GM12878 (cell line): Measurements from ENCODE around the gene CREB3L1. TPM values are rescaled to one million over a fixed set of nuclear protein-coding genes. Genes with fewer than 3 reads are reported as not detected.

Experiments used
- ATAC-seq: fragments of 200-7000 bp; cut with Tn5 transposase; 3 replicates; pipeline ENCODE4 v1.9.1; 2020; ENCODE audit warnings: mild to moderate bottlenecking, moderate library complexity
- BruUV-seq: library from RNA; stranded (reverse); fragments of 400-500 nt; replicated peaks from 2 replicates; lab custom pipeline; 2021; lab: Mats Ljungman, UMichigan
- CTCF ChIA-PET: fragments of 300-600 bp; sonication (Branson Sonifier 250); formaldehyde crosslinking; extraction: SDS; loops from one replicate; lab custom pipeline; 2021; ENCODE audit warnings: inconsistent platforms; lab: Yijun Ruan, JAX
- POLR2A ChIA-PET: fragments of 350-600 bp; formaldehyde crosslinking; extraction: SDS; loops from one replicate; lab custom pipeline; 2021; ENCODE audit warnings: inconsistent platforms; lab: Charles Lee
- RAD21 ChIA-PET: fragments of 300-600 bp; sonication (Branson Sonifier 250); formaldehyde crosslinking; loops from one replicate; lab custom pipeline; 2023; ENCODE audit warnings: antibody characterized with exemption; ENCODE audit not compliant: unreplicated experiment; lab: Charles Lee
- SMC1A ChIA-PET: fragments of 300-600 bp; sonication (Branson Sonifier 250); formaldehyde crosslinking; loops from one replicate; lab custom pipeline; 2023; ENCODE audit not compliant: unreplicated experiment, uncharacterized antibody; lab: Charles Lee
- DNase-seq: peaks from one replicate; pipeline ENCODE4 v3.0.0-alpha.2; 2011; ENCODE audit warnings: low read depth, low spot score
- FAIRE-seq: peaks from 3 replicates; lab custom pipeline; 2011; peaks lifted over from hg19 to GRCh38; lab: Jason Lieb, UNC
- H2AFZ ChIP-seq: 2 replicates; pipeline ENCODE4 v1.6.0; 2011; ENCODE audit warnings: low read depth, low read length, control low read depth; ENCODE audit not compliant: control insufficient read depth
- H3K27ac ChIP-seq: 2 replicates; pipeline ENCODE4 v1.5.1; 2011; ENCODE audit warnings: control low read depth; ENCODE audit not compliant: control insufficient read depth, insufficient read depth
- H3K27me3 ChIP-seq, 2 experiments: replicated peaks in 1 of 2; 2 replicates each; pipeline versions ENCODE4 v1.6.0 to v1.6.1; 2011; ENCODE audit warnings: low read length in 1 of 2; ENCODE audit not compliant: control insufficient read depth in 2 of 2, insufficient read depth in 2 of 2
- H3K36me3 ChIP-seq, 2 experiments: 2 replicates each; pipeline ENCODE4 v1.5.1; 2011; ENCODE audit warnings: low read length in 1 of 2; ENCODE audit not compliant: control insufficient read depth in 2 of 2, insufficient read depth in 2 of 2
- H3K4me1 ChIP-seq: 2 replicates; pipeline ENCODE4 v1.6.1; 2011; ENCODE audit warnings: mild to moderate bottlenecking, low read length, moderate library complexity, mixed read lengths; ENCODE audit not compliant: control insufficient read depth, insufficient read depth
- H3K4me2 ChIP-seq: 2 replicates; pipeline ENCODE4 v1.6.0; 2011; ENCODE audit warnings: control low read depth; ENCODE audit not compliant: control insufficient read depth, insufficient read depth
- H3K4me3 ChIP-seq: fragments of 200-600 bp; sonication (generic); 2 replicates; pipeline ENCODE4 v1.5.1; 2016
- H3K79me2 ChIP-seq: 2 replicates; pipeline ENCODE4 v1.6.0; 2011; ENCODE audit warnings: low read length; ENCODE audit not compliant: control insufficient read depth, insufficient read depth
- H3K9ac ChIP-seq: 2 replicates; pipeline ENCODE4 v1.8.0; 2011; ENCODE audit warnings: low read length, control low read depth, mixed read lengths; ENCODE audit not compliant: control insufficient read depth, insufficient read depth
- H3K9me3 ChIP-seq: replicated peaks from 3 replicates; pipeline ENCODE4 v1.5.1; 2011; ENCODE audit warnings: mild to moderate bottlenecking, low read length; ENCODE audit not compliant: control insufficient read depth, insufficient read depth
- H4K20me1 ChIP-seq: 2 replicates; pipeline ENCODE4 v1.6.0; 2011; ENCODE audit not compliant: control insufficient read depth, insufficient read depth
- MEF2A ChIP-seq: IDR thresholded peaks from 2 replicates; pipeline ENCODE4 v1.6.1; 2011; ENCODE audit warnings: low read depth, mild to moderate bottlenecking, low read length, moderate library complexity; ENCODE audit not compliant: insufficient read depth
- MYC ChIP-seq: IDR thresholded peaks from 2 replicates; pipeline ENCODE4 v1.6.1; 2011; ENCODE audit warnings: mild to moderate bottlenecking, low read length, moderate library complexity, inconsistent platforms; ENCODE audit not compliant: insufficient read depth, insufficient replicate concordance, insufficient read length, severe bottlenecking
- NFYB ChIP-seq: IDR thresholded peaks from 2 replicates; pipeline ENCODE4 v1.6.1; 2011; ENCODE audit warnings: low read depth, mild to moderate bottlenecking, low read length, improper control_type of control experiment, moderate library complexity; ENCODE audit not compliant: insufficient read depth
- NR2C1 ChIP-seq: fragments of 450-650 bp; IDR thresholded peaks from 2 replicates; pipeline ENCODE4 v1.6.1; 2017; ENCODE audit warnings: antibody characterized with exemption, mild to moderate bottlenecking, moderate library complexity
- SREBF2 ChIP-seq: IDR thresholded peaks from 2 replicates; pipeline ENCODE4 v1.6.1; 2012; ENCODE audit warnings: mild to moderate bottlenecking, low read length
- TARDBP ChIP-seq: IDR thresholded peaks from 2 replicates; pipeline ENCODE4 v1.6.1; 2016; ENCODE audit warnings: borderline replicate concordance
- WRNIP1 ChIP-seq: IDR thresholded peaks from 2 replicates; pipeline ENCODE4 v1.6.1; 2011; ENCODE audit warnings: low read depth, low read length, improper control_type of control experiment, borderline replicate concordance
- YBX1 ChIP-seq: fragments of 450-650 bp; IDR thresholded peaks from 2 replicates; pipeline ENCODE4 v1.6.1; 2016; ENCODE audit warnings: antibody characterized with exemption
- WGBS: methylation state at CpG from one replicate; pipeline ENCODE4 v1.1.6; 2016; ENCODE audit warnings: low lambda C conversion rate; ENCODE audit not compliant: insufficient replicate concordance, insufficient coverage; ENCODE audit errors: missing lambda C conversion rate; 5-methylcytosine and 5-hydroxymethylcytosine counted together
- in situ Hi-C: fragments of 300-500 bp; cut with MboI; formaldehyde crosslinking; loops from 9 replicates; pipeline ENCODE4 v1.14.3; 2018; ENCODE audit warnings: mixed read lengths
- intact Hi-C: fragments of 100-400 bp; cut with micrococcal nuclease; formaldehyde crosslinking; loops from one replicate; pipeline ENCODE4 v1.14.2; 2022; ENCODE audit not compliant: unreplicated experiment
- polyA plus RNA-seq, 11 experiments: library from polyadenylated mRNA; depleted of rRNA in 4 of 11; unstranded in 6 of 11; stranded (reverse) in 5 of 11; fragments of >200 nt; fragmentation: Nextera tagmentation in 4 of 11; fragmentation: Illumina TruSeq in 1 of 11; extraction: Ambion mirVana in 4 of 11; extraction: Trizol in 1 of 11; gene quantifications; 1 replicate in 1 of 11; 2 replicates in 10 of 11; pipeline versions ENCODE4 v1.2.1 to v1.2.3, GENCODE V29; 2011 to 2016; ENCODE audit warnings: inconsistent platforms in 2 of 11, missing spikeins in 2 of 11, low read depth in 1 of 11
- total RNA-seq, 4 experiments: library from RNA; depleted of rRNA in 3 of 4; stranded (reverse); fragments of >200 nt in 3 of 4; fragmentation: Illumina TruSeq in 1 of 4; extraction: Trizol in 1 of 4; gene quantifications; 2 replicates each; pipeline versions ENCODE4 v1.2.1 to v1.2.3, GENCODE V29; 2013 to 2021
- TF ChIP-seq, protein P1 (sequence below): IDR thresholded peaks from 2 replicates; pipeline ENCODE4 v1.6.1; 2011; ENCODE audit warnings: borderline replicate concordance, low read depth, mild to moderate bottlenecking, moderate library complexity, mixed read lengths, low read length; ENCODE audit not compliant: insufficient read depth; ENCODE audit errors: extremely low read length
- TF ChIP-seq, protein P2 (sequence below): IDR thresholded peaks from 2 replicates; pipeline ENCODE4 v1.6.1; 2012; ENCODE audit warnings: improper control_type of control experiment, low read depth, low read length; ENCODE audit not compliant: insufficient replicate concordance
- TF ChIP-seq, protein P3 (sequence below): fragments of 450-650 bp; IDR thresholded peaks from 2 replicates; pipeline ENCODE4 v1.6.1; 2017; ENCODE audit warnings: antibody characterized with exemption, mild to moderate bottlenecking, moderate library complexity
- TF ChIP-seq, protein P4 (sequence below): fragments of 450-650 bp; formaldehyde crosslinking; IDR thresholded peaks from 2 replicates; pipeline ENCODE4 v1.4.0; 2022; ENCODE audit warnings: mild to moderate bottlenecking, moderate library complexity

The CREB3L1 gene
- total and polyA plus RNA-seq, 10 of the 15 experiments (the other 5 are each of a cell fraction or from before 2014, with no cell fraction given): 0.03 to 1.4 (median 0.22) TPM

DNA sequence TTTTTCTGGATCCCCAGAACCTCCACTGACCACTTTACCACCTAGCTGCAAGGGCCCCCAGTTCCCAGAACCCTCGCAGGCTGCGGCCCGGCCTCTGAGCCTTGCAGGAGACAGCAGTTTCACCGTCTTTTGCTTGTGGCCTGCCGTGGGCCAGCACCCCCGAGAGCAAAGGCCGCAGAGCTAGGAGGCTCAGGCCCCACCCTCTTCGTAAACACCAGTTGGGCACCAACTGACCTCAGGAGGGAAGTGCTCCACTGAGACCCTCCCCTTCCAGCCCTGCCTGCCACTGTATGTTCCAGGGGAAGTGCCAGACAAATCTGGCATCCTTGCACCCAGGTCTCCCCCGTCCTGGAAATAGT lies 23.4 kb upstream of the CREB3L1 start:
- no peak overlapping the region for H2AFZ ChIP-seq
- H3K79me2 ChIP-seq: no peaks in the 10 kb centered on the region
- H3K4me1 ChIP-seq: peaks cover 9% of the 10 kb centered on the region
- POLR2A ChIA-PET: no interaction called here
- no peaks in the 10 kb centered on the region for H3K27me3 ChIP-seq
- WGBS: 72% methylated on average over 9 of the region's 9 CpGs
- H3K36me3 ChIP-seq: no peaks in the 10 kb centered on the region
- FAIRE-seq: no peak
- CTCF ChIA-PET: no interaction called here
- RAD21 ChIA-PET: no interaction called here
- no TSS peak for BruUV-seq
- in situ Hi-C loops (no loop called here), intact Hi-C loops (no loop called here)
- no peak overlapping the region for H3K4me2 ChIP-seq
- H3K4me3 ChIP-seq: no peak overlapping the region
- no peak for ATAC-seq
- H3K9ac ChIP-seq: no peak overlapping the region
- SMC1A ChIA-PET: interaction anchor here (1.7 kb wide), 1 partner anchor 55 kb away, joined by 4 read pairs; no protein-coding TSS in a partner anchor
- no peak for DNase-seq
- H3K9me3 ChIP-seq: no peaks in the 10 kb centered on the region
- no peak overlapping the region for H3K27ac ChIP-seq
- no peaks in the 10 kb centered on the region for H4K20me1 ChIP-seq
- TF ChIP-seq MEF2A: no peak
- TF ChIP-seq, protein P1, sequence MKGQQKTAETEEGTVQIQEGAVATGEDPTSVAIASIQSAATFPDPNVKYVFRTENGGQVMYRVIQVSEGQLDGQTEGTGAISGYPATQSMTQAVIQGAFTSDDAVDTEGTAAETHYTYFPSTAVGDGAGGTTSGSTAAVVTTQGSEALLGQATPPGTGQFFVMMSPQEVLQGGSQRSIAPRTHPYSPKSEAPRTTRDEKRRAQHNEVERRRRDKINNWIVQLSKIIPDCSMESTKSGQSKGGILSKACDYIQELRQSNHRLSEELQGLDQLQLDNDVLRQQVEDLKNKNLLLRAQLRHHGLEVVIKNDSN: no peak
- no peak for TF ChIP-seq NR2C1
- TF ChIP-seq MYC: no peak
- no peak for TF ChIP-seq TARDBP
- TF ChIP-seq NFYB: no peak
- TF ChIP-seq, protein P2, sequence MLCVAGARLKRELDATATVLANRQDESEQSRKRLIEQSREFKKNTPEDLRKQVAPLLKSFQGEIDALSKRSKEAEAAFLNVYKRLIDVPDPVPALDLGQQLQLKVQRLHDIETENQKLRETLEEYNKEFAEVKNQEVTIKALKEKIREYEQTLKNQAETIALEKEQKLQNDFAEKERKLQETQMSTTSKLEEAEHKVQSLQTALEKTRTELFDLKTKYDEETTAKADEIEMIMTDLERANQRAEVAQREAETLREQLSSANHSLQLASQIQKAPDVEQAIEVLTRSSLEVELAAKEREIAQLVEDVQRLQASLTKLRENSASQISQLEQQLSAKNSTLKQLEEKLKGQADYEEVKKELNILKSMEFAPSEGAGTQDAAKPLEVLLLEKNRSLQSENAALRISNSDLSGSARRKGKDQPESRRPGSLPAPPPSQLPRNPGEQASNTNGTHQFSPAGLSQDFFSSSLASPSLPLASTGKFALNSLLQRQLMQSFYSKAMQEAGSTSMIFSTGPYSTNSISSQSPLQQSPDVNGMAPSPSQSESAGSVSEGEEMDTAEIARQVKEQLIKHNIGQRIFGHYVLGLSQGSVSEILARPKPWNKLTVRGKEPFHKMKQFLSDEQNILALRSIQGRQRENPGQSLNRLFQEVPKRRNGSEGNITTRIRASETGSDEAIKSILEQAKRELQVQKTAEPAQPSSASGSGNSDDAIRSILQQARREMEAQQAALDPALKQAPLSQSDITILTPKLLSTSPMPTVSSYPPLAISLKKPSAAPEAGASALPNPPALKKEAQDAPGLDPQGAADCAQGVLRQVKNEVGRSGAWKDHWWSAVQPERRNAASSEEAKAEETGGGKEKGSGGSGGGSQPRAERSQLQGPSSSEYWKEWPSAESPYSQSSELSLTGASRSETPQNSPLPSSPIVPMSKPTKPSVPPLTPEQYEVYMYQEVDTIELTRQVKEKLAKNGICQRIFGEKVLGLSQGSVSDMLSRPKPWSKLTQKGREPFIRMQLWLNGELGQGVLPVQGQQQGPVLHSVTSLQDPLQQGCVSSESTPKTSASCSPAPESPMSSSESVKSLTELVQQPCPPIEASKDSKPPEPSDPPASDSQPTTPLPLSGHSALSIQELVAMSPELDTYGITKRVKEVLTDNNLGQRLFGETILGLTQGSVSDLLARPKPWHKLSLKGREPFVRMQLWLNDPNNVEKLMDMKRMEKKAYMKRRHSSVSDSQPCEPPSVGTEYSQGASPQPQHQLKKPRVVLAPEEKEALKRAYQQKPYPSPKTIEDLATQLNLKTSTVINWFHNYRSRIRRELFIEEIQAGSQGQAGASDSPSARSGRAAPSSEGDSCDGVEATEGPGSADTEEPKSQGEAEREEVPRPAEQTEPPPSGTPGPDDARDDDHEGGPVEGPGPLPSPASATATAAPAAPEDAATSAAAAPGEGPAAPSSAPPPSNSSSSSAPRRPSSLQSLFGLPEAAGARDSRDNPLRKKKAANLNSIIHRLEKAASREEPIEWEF: no peak
- TF ChIP-seq, protein P3, sequence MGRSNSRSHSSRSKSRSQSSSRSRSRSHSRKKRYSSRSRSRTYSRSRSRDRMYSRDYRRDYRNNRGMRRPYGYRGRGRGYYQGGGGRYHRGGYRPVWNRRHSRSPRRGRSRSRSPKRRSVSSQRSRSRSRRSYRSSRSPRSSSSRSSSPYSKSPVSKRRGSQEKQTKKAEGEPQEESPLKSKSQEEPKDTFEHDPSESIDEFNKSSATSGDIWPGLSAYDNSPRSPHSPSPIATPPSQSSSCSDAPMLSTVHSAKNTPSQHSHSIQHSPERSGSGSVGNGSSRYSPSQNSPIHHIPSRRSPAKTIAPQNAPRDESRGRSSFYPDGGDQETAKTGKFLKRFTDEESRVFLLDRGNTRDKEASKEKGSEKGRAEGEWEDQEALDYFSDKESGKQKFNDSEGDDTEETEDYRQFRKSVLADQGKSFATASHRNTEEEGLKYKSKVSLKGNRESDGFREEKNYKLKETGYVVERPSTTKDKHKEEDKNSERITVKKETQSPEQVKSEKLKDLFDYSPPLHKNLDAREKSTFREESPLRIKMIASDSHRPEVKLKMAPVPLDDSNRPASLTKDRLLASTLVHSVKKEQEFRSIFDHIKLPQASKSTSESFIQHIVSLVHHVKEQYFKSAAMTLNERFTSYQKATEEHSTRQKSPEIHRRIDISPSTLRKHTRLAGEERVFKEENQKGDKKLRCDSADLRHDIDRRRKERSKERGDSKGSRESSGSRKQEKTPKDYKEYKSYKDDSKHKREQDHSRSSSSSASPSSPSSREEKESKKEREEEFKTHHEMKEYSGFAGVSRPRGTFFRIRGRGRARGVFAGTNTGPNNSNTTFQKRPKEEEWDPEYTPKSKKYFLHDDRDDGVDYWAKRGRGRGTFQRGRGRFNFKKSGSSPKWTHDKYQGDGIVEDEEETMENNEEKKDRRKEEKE: no peak
- TF ChIP-seq, protein P4, sequence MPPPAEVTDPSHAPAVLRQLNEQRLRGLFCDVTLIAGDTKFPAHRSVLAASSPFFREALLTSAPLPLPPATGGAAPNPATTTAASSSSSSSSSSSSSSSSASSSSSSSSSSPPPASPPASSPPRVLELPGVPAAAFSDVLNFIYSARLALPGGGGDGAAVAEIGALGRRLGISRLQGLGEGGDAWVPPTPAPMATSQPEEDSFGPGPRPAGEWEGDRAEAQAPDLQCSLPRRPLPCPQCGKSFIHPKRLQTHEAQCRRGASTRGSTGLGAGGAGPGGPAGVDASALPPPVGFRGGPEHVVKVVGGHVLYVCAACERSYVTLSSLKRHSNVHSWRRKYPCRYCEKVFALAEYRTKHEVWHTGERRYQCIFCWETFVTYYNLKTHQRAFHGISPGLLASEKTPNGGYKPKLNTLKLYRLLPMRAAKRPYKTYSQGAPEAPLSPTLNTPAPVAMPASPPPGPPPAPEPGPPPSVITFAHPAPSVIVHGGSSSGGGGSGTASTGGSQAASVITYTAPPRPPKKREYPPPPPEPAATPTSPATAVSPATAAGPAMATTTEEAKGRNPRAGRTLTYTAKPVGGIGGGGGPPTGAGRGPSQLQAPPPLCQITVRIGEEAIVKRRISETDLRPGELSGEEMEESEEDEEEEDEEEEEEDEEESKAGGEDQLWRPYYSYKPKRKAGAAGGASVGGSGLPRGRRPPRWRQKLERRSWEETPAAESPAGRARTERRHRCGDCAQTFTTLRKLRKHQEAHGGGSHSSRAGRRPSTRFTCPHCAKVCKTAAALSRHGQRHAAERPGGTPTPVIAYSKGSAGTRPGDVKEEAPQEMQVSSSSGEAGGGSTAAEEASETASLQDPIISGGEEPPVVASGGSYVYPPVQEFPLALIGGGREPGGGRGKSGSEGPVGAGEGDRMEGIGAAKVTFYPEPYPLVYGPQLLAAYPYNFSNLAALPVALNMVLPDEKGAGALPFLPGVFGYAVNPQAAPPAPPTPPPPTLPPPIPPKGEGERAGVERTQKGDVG: no peak
- TF ChIP-seq YBX1: no peak
- no peak for TF ChIP-seq SREBF2
- no peak for TF ChIP-seq WRNIP1
